Stimulated activated naive CD4-positive, alpha-beta T cell treated with Interleukin-2 at 50 U/mL for 16 hours (primary cell): ENCODE data around the gene SOCS2.

Experiments used
- DNase-seq: peaks from one replicate; lab custom pipeline; 2025; lab: John Stamatoyannopoulos, UW

SOCS2 gene

GRCh38 chr12:93567174-93567573 is 5.3 kb upstream of the SOCS2 start:
- no peak for DNase-seq

GRCh38 chr12:93568091-93568490 is 4.4 kb upstream of the SOCS2 start:
- DNase-seq, result no peak

- DNase-seq, result no peak
These were observed 3.2 kb upstream of the SOCS2 start for GRCh38 chr12:93569301-93569655.

DNA sequence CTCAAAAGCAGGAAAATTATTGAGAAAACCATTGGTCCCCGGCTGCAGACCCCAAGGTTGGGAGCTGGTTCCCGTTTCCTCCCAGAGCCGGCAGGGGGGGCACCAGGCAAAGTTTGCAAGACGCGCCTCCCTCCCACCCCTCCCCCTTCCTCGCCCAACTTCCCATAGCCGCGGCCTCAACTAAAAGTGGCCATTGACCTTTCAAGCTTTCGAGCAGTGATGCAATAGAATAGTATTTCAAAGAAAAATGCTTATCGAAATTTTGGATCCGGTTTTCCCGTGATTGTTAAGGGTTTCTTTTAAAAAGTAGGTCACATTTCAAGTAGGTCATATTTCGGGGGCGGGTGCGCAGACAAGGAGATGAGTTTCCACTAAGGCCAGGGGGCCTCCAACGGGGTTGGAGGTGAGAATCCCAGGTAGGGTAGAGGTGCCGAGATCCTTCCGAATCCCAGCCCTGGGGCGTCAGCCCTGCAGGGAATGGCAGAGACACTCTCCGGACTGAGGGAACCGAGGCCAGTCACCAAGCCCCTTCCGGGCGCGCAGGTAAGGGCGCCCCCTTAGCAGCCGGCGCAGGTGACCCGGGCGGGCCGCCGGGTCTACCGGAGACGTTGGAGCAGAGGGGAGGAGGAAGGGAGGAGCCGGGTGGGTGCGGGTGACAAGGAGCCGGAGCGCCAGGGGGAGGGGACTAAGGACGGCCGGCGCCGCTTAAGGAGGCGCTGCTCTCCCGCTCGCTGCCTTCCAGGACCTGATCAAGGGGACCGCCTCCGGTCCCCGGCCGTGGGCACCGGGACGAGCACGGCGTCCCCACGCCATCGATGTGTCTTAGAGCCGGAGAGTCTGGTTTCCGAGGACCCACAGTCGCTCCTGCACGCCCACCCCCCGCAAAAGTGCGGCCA is 2.6 kb upstream of the SOCS2 start:
- peak; percentile 76 for DNase-seq

DNA sequence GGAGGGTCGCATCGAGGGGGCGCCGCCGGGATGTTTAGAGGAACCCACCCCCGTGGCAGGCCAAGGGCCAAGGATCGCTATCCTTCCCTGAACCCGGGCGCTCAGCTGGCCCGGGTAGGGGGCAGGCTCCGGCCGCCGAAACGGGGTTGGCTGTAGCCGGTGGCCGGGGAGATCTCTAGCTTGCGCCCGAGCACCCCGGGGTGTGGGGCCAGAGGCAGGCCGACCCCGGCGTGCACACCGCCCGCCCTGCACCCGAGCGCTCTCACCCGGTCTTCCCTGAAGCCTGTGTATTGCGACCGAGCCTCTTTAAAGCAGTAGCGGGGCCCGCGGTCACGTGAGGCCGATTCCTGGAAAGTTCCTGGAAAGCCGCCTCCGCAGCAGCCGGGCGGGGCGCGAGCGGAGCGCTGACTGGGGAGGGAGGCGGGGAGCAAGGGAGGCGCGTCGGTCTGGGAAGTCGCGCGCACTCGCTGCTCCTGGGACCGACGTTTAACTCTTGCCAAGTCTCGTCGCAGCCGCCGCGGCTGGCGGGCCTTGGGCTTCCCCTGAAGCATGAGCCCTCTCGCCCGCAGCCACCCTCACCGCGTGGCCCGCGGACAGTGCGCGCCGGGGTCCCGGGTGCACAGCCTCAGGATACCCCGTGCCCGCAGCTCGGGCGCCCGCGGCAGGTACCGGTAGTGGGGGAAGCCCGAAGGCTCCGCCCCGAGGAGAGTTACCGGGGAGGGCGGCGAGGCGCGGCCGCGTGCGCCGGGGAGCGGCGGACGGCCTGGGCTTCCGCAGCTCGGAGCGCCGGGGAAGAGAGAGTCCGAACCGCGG is 1.7 kb upstream of the SOCS2 start:
- peak; percentile 92 for DNase-seq

DNA sequence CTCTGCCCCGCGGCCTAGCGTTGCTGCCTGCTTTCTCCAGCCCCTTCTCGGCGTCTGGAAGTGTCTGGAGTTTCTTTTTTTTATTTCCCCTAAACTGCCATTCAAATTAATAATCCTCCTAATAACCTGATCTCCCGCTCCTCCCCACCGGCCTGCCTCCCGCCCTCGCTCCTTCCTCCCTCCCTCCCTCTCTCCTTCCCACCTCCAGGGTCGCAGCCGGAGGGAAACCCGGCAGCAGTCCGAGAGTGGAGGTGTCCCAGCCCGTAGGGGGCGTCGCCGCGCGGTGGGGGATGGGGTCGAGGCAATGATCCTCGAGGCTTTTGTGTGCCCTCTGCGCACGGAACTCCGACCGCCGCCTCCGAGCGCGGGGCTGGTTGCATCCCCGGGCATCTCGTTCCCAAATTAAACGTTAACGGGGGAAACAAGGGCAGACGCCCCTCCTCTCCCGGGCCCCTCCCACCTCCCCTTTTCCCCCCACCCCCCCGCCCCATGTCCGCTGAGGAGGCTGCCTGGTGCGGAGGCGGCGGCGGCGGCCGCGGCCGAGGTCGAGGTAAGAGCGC is 1.0 kb upstream of the SOCS2 start:
- peak; percentile 63 for DNase-seq

DNA sequence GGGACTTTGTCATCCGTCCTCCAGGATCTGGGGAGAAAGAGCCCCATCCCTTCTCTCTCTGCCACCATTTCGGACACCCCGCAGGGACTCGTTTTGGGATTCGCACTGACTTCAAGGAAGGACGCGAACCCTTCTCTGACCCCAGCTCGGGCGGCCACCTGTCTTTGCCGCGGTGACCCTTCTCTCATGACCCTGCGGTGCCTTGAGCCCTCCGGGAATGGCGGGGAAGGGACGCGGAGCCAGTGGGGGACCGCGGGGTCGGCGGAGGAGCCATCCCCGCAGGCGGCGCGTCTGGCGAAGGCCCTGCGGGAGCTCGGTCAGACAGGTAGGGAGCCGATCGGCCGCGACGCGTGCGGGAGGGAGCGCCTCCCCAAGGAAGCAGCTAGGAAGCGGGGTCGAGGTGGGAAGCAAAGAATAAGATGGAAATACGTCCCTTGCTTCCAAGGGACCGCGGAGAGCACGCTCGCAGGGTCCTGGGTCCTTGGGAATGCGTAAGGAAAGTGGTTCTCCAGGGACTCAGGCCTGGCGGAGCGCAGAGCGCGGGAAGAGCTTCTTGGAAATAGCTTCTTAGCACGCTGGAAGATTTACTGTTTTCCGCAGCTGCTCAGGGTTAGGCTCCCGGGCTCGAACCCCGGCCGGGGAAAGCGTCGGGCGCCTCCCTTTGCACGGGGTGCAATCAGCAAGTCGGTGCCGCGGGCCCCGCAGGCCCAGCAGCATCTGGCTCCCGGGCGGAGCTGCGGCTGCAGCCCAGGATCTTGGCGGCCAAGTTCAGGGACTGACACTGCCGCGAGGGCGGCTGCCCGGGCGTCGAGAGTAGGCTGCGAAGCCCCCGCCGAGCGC is 457 bp downstream of the SOCS2 start:
- DNase-seq, result no peak

DNA sequence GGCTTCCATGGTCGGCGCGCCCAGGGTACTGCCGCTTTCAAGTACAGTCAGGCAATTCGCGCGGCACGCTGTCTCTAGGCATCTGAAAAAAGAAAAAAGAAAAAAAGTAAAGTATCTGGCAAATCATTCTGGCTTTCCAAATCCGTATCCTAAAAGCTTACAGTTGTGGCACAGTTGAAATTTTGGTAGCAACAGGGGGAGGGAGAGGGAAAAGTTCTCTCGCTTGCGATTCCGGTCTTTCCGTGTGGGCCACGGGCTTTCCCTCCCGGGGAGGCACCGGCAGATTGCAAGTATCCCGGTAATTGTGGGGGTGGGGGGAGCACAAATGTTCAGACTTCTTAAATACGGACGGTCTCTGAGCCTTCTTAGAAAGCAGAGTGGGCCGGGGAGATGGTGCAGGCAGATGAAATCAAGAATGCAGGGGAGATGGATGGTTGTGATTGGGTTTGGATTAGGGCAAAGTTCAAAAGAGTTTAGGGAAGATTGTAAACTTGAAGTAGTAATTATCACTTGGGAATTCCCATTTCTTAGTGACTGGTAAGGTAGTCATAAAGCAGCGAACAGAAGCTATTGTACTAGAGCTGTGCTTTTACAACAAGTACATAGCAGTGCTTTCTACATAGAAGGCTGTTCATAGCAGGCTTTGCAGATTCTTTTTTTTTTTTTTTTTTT is 1.2 kb downstream of the SOCS2 start:
- peak; percentile 29 for DNase-seq

GRCh38 chr12:93577222-93577621 is 4.7 kb downstream of the SOCS2 start:
- DNase-seq, result no peak

GRCh38 chr12:93578221-93578620 is 5.7 kb downstream of the SOCS2 start:
- DNase-seq, result no peak

GRCh38 chr12:93580682-93581081 is 8.2 kb downstream of the SOCS2 start:
- DNase-seq, result no peak

- DNase-seq, result no peak
These were observed 8.9 kb downstream of the SOCS2 start for GRCh38 chr12:93581370-93581769.

DNA sequence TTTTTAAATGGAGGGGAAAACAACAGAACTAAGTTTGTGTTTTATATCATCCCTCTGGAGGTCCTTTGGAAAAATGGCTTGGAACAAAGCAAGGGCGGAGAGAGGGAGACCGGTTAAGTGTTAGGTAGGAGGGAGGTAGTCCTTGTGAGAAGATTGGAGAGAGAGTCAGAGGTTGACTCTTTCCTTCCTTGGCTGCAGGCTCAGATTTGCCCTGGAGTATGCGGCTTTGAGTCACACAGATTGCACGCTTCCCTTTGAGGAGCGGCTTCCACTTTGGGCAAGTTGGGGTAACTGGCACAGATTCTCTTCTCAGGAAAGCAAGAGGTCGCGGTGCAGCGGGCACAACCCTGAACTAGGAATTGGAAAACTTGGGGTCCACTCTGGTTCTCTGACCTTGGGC is 9.9 kb downstream of the SOCS2 start:
- DNase-seq, result no peak

DNA sequence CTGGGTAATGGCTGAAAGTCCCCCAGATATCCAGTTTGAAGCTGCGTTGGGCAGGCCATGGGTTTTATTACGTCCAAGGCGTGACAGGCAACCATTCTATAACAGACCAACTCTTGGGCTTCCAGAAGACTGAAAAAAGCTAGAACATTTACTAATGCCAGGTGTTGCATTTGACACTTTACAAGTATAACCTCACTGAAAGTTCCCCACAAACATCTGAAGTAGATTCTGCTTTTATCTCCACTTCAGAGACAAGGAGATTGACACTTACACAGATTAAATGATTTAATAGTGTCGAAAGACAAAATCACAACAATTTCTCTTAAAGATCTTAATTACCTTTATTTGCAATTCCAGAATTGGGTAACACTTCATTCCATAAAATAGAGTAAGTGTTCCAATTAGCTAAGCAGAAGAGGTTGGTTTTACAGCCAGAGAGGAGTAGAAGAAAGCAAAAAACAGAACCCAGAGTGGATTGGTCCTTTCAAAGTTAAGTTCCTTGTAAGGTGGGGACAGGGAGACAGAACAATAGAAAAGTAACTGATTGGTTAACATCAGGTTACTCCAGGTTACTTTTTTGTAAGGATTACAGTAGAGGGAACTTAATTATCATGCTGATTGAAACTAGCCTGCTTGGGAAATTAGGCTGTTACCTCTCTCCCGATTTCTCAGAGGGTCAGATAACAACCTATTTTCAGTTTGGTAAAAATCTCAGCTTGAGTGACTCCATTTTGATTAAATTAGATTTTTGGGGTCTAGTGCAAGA is 11.3 kb downstream of the SOCS2 start:
- no peak for DNase-seq

- no peak for DNase-seq
These were observed 12.8 kb downstream of the SOCS2 start for GRCh38 chr12:93585247-93585646.

DNA sequence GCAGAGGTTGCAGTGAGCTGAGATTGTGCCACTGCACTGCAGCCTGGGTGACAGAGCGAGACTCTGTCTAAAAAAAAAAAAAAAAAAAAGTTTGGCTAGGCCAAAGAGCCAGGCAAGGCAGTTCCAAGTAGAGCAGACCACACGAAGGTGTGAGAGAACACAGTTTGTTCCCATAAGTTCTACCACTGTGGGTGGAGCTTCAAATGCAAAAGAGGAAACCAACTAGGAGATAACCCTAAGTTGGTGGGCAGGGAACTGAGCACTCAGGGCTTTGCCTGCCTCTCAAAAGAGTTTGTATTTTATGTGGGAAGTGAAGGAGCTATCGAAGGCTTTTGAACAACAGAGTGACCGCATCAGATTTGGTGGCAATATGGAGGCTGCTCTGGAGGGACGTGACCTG is 15.1 kb downstream of the SOCS2 start:
- no peak for DNase-seq

- DNase-seq, result no peak
These were observed 16.6 kb downstream of the SOCS2 start for GRCh38 chr12:93589081-93589480.

DNA sequence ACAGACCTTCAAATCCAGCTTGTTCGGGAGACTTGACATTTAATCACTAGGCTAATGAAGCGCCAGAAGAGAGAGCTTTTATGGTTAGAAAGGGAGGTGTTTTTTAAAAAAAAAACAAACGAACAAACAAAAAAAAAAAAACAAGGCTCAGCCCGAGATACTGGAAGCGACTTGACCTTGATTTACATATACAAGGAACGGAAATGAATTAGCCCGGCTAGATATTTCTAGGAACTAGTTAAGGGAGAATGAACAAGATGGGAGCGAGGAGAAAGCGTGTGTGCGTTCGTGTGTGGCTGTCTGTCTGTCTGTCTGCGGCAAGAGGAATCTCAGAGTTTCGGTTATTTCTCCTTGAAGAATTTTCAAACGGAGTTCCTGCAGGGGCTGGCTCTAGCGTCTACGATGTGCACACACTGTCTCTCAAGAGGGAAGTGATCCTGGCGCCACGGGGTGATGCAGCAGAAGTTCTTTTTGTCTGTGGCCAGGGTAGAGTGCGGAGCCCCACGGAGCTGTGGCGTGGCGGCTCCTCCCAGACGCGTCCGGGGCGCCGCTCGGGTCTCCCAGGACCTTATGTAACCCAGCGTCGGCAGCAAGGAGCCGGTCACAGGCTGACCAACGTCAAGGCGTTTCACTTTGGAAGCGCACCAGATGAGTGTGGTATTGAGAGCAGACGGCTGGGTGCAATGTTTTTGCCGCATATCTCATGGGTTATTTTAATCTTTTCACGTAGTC is 18.8 kb downstream of the SOCS2 start:
- DNase-seq, result peak; percentile 13

GRCh38 chr12:93592641-93593406 is 20.3 kb downstream of the SOCS2 start:
- DNase-seq, result no peak
